ENCODE measurements around the gene SLMAP.

DNA sequence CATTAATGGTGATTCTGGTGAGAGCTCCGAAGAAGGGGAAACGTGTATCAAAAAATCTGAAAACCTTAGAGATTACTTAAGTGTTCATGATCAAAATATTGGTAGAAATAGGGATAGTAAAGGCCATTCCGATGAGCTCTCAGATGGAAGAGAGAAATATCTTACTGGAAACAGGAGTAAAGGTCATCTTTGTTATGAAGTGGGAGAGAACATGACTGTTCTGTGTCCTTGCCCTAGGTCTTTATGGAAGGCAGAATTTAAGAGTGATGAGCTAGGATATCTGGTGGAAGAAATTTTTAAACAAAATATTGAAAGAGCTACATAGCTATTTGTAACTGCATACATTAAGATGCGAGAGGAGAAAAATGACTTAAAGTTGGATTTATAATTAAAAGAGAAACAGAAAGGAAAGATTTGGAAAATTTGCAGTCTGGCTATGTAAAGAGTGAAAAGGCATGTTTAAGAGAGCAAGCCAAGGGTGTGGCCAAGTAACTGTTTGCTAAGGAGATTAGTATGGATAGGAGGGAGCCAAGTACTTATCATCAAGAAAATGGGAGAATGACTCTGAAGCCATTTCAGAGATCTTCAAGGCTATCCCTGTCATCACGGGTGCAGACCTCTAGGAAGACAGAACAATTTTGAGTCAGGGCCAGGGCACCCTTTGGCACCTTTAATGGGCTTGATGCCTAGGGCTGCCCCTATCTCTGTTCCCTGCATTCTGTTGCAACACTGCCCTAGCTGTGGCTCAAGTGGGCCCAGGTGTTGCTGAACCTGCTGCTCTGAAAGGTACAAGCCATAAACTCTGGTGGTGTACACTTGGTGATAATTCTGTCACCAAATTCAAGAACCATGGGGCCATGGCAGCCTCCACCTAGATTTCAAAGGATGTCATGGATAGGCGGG, 27.3 kb downstream of the SLMAP start:
- TF ChIP-seq, protein P1, sequence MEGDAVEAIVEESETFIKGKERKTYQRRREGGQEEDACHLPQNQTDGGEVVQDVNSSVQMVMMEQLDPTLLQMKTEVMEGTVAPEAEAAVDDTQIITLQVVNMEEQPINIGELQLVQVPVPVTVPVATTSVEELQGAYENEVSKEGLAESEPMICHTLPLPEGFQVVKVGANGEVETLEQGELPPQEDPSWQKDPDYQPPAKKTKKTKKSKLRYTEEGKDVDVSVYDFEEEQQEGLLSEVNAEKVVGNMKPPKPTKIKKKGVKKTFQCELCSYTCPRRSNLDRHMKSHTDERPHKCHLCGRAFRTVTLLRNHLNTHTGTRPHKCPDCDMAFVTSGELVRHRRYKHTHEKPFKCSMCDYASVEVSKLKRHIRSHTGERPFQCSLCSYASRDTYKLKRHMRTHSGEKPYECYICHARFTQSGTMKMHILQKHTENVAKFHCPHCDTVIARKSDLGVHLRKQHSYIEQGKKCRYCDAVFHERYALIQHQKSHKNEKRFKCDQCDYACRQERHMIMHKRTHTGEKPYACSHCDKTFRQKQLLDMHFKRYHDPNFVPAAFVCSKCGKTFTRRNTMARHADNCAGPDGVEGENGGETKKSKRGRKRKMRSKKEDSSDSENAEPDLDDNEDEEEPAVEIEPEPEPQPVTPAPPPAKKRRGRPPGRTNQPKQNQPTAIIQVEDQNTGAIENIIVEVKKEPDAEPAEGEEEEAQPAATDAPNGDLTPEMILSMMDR (IDR thresholded peaks at IDR 0.05; ENCODE audit: insufficient read depth, low read depth, low read length): no peak
- TF ChIP-seq EZH2 (IDR thresholded peaks at IDR 0.05; ENCODE audit: insufficient read depth, low read length): no peak
